Activated naive CD8-positive, alpha-beta T cell treated with anti-CD3 and anti-CD28 coated beads for 36 hours (primary cell): ENCODE measurements around the gene CEP85L. TPM values are rescaled to one million over a fixed set of nuclear protein-coding genes. Genes with fewer than 3 reads are reported as not detected.

ENCODE experiments used
- DNase-seq: peaks from one replicate; pipeline ENCODE4 v3.0.0; 2021
- H3K27ac Mint-ChIP-seq: one replicate; pipeline ENCODE4 v1.8.0; 2022; ENCODE audit warnings: mild to moderate bottlenecking, moderate library complexity, mixed read lengths
- H3K27me3 Mint-ChIP-seq: one replicate; pipeline ENCODE4 v1.8.0; 2022; ENCODE audit warnings: mild to moderate bottlenecking, mixed read lengths
- H3K36me3 Mint-ChIP-seq: one replicate; pipeline ENCODE4 v1.8.0; 2021; ENCODE audit warnings: mild to moderate bottlenecking, mixed read lengths
- H3K4me1 Mint-ChIP-seq: one replicate; pipeline ENCODE4 v1.8.0; 2021; ENCODE audit warnings: mixed read lengths
- H3K4me3 Mint-ChIP-seq: one replicate; pipeline ENCODE4 v1.8.0; 2022; ENCODE audit warnings: mild to moderate bottlenecking, moderate library complexity, mixed read lengths
- H3K9me3 Mint-ChIP-seq: one replicate; pipeline ENCODE4 v1.8.0; 2022; ENCODE audit warnings: mixed read lengths
- total RNA-seq, 2 experiments: library from RNA; stranded (reverse); gene quantifications; one replicate each; pipeline ENCODE4 v1.2.3, GENCODE V29; 2021

CEP85L gene
- total RNA-seq = 10 to 100 TPM; 34.7 to 41.9 TPM

DNA sequence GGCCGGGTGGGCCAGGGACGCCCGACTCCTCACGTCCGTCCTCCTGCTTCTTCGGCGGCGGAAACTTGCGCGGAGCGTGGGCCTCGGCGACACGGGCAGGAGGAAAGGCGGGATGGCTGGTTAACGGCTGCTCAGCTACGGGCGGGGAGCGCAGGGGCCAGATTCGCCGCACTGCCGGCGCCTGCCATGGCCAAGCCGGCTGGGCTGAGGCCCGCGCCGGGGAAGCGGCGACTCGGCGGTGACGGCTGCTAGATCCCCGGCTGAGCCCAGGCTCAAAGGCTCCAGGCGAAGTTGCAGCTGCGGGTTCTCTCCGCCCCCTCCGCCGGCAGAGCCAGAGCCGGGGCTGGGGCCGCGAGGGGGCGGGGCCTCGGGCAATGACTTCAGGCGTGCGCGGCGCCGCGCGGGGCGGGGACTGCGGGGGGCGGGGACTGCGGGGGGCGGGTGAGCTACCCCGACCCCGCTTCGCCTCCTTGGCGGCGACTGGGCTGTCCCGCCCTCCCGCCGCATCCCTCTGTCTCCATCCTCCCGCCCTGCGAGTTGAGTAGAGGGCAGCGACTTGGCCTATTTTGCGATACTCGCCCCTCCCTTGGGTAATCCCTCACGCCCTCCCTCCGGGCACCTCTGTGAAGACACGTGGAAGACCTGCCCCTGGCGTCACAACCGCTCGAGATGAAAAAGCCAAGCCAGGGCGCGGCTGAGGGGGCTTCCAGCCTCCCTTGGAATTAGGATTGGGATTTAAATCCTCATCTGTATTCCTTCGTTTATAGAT lies at the start of gene CEP85L:
TSS of gene CEP85L (minus strand) at position 310 of the 769 bp plus-strand sequence. CDS start 322 bp downstream, outside the sequence.
- Mint-ChIP-seq H3K36me3 (peaks cover 29% of the 10 kb centered on the region), H3K9me3 (no peaks in the 10 kb centered on the region), H3K4me3 (peak within 1 kb of the TSS; percentile 90), H3K27me3 (no peaks in the 10 kb centered on the region), H3K4me1 (peaks cover 42% of the 10 kb centered on the region), H3K27ac (peak within 1 kb of the TSS; percentile 92)
- peak; percentile 95 for DNase-seq

DNA sequence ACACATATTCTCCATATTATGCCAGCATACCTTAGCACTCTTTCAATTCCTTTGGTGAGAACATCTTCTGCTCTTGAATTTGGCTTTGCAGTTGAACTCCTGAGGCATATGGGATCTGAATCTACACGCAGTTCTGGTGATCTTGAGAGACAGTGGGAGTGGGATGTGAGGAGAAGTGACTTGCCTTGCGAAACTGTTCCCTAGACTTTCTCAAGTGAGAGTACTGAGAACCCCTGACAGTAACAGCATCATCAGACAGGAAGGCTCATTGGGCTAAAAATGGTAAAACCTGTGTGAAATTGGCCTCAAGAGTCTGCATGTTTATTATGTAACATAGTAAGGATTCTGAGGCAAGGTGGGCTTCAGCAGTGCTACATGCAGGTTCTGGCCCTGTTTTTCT lies 49.1 kb upstream of the CEP85L start:
- Mint-ChIP-seq H3K36me3 (peaks cover 76% of the 10 kb centered on the region), H3K4me3 (no peak overlapping the region), H3K9me3 (peaks cover 8% of the 10 kb centered on the region), H3K27me3 (no peaks in the 10 kb centered on the region), H3K27ac (no peak overlapping the region), H3K4me1 (peaks cover 72% of the 10 kb centered on the region)
- no peak for DNase-seq

DNA sequence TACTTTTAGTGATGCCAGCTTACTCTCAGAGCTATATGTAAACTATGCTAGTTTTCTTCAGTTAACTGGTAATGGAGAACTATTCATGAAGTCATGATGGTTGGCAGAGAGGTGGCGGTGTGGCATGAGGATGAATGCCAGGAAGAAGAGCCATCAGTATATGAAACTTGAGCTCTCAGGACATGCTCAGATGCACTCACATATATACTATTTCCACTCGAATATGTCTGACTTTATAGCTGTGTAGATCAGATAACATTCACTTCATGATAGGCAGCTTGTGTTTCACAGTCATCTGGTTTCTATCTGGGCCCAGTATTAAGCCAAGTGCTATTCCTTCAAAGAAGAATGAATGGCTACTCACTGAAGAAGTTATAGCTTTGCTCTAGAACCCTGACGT lies 46.2 kb upstream of the CEP85L start:
- DNase-seq = no peak
- Mint-ChIP-seq H3K36me3 (peaks cover 84% of the 10 kb centered on the region), H3K27ac (no peak overlapping the region), H3K4me3 (no peak overlapping the region), H3K9me3 (peaks cover 12% of the 10 kb centered on the region), H3K27me3 (no peaks in the 10 kb centered on the region), H3K4me1 (peaks cover 75% of the 10 kb centered on the region)

DNA sequence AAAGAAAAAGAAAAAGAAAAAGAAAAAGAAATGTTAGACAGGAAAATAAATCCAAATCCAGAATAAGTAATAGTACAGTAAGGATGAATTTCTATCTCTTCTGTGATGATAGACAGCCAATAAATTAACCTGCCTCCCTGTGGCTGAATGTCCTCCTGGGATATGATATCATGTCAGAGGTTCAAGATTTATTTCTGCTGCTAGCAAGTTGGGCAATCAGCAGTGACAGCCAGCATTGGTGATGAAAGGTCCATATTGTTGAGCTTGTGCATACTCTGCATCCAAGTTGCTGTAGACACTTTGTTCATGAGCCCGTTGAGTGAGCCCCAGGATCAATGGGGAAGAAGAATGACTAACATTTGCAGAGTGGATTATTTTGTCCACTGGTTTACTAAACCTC lies 44.9 kb upstream of the CEP85L start:
- H3K27me3 Mint-ChIP-seq = no peaks in the 10 kb centered on the region
- H3K9me3 Mint-ChIP-seq = peaks cover 7% of the 10 kb centered on the region
- H3K4me1 Mint-ChIP-seq = peaks cover 74% of the 10 kb centered on the region
- H3K27ac Mint-ChIP-seq = no peak overlapping the region
- peaks cover 75% of the 10 kb centered on the region for H3K36me3 Mint-ChIP-seq
- DNase-seq = no peak
- no peak overlapping the region for H3K4me3 Mint-ChIP-seq

DNA sequence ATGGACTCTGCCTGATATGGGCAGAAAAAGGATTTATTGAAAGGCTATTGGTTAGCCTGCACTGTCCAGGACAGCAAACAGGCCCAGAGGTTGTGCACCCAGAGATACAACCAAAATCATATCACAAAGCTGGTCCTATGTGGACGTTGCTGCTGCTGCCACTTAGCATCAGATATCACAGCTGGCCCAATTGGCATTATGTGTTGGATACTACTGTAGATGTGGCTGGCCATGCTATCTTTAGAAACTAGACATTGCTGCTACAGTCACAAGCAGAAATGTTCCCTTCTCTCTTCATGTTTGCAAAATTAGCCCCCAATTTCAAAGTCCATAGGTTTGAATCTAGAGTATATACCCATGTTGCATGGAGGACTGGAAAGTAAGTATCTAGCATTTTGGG lies 42.2 kb upstream of the CEP85L start:
- DNase-seq = no peak
- H3K4me3 Mint-ChIP-seq = no peak overlapping the region
- peaks cover 8% of the 10 kb centered on the region for H3K9me3 Mint-ChIP-seq
- H3K36me3 Mint-ChIP-seq = peaks cover 75% of the 10 kb centered on the region
- peaks cover 75% of the 10 kb centered on the region for H3K4me1 Mint-ChIP-seq
- H3K27me3 Mint-ChIP-seq = no peaks in the 10 kb centered on the region
- H3K27ac Mint-ChIP-seq = no peak overlapping the region

DNA sequence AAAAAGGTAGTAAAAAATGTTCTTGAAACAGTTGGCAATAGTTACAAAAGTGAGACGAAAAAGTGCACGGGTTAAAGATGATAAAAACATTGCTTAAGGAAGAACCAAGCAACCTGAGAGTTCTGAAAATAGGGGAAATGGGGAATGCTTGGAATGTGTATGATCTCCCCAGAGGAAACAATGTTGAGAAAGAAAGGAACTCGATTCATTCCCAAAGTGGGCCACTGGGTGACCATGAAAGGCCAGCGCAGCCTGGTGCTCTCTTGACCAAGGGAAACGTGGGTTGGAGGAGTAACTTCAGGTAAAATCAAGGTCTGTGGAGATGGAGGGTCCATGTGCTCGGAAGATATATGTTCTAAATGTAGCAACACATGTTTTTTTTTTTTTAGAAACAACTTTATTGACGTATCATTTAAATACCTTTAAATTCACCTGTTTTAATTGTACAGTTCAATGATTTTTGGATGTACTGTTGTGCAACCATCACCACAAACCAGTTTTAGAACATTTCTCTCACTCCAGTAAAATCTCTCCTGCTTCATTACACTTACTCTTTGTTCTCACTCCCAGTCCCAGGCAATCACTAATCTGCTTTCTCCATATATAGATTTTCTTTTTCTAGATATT lies 34.5 kb upstream of the CEP85L start:
- peak overlapping the region; percentile 26 for H3K27ac Mint-ChIP-seq
- no peak overlapping the region for H3K4me3 Mint-ChIP-seq
- H3K9me3 Mint-ChIP-seq = peaks cover 3% of the 10 kb centered on the region
- H3K36me3 Mint-ChIP-seq = peaks cover 43% of the 10 kb centered on the region
- DNase-seq = no peak
- peaks cover 71% of the 10 kb centered on the region for H3K4me1 Mint-ChIP-seq
- H3K27me3 Mint-ChIP-seq = no peaks in the 10 kb centered on the region

DNA sequence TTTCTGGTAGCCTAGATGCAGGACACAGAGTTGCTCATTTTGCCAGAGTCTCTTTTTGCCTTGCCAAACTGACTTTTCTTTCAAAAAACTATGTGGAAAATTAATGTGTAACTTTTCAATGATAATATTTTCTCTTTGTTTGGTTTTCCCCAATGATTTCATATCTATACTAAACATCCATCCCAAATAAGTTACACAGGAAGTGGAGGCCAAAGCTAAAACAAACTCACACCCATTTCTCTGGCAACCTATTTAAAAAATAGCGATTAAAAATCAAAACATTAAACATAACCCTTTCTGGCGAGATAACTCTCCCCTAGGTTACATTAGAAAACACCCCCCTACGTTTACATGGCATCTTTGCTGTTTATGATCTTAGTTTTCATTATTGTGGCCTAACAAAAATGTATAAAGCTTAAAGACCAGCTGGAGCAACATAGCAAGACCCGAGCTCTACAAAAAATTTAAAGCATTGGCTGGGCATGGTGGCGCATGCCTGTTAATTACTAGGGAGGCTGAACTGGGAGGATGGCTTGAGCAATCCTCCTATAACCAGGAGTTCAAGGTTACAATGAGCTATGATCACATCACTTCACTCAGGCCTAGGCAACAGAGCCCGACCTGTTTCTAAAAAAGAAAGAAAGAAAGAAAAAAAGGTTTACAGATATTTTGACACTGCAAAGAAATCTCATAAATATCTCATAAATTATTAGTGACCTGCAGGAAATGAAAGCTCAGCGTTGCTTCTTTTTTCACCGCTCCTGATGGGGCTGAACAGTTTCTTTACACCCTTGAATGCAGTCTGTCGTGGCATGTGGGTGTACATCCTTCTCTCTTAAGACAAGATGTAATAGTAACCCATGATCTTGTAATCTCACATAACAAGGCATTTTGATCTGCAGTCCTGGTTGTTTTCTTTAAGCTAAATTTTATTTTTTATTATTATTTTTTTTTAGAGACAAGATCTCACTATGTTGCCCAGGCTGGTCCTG lies 32.8 kb upstream of the CEP85L start:
- Mint-ChIP-seq H3K27ac (peak overlapping the region; percentile 72), H3K4me1 (peaks cover 73% of the 10 kb centered on the region), H3K4me3 (peak overlapping the region; percentile 23), H3K27me3 (no peaks in the 10 kb centered on the region), H3K36me3 (peaks cover 31% of the 10 kb centered on the region), H3K9me3 (no peaks in the 10 kb centered on the region)
- DNase-seq = no peak

DNA sequence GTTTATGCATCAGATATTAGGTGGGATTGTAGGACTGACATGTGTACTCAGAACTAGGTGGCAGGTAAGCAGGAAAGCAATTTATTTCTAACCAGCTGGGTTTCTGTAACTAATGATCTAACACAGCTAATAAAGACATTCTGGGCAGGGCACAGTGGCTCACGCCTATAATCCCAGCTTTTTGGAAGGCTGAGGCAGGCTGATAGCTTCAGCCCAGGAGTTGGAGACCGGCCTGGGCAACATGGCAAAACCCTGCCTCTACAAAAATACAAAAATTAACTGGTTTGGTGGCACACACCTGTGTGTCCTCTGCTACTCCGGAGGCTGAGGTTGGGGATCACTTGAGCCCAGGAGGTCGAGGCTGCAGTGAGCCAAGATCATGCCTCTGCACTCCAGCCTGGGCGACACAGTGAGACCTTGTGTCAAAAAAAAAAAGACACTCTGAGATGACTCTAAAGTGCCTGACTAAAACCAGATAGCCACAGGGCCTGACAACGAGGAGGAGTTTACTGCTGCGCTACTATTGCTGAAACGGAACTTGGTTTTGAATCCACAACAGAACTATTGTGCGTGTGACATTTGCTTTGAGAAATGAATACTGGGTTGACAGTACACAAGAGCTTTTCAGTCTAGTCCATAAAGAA lies 29.2 kb upstream of the CEP85L start:
- H3K4me1 Mint-ChIP-seq = peaks cover 70% of the 10 kb centered on the region
- peaks cover 44% of the 10 kb centered on the region for H3K36me3 Mint-ChIP-seq
- no peaks in the 10 kb centered on the region for H3K27me3 Mint-ChIP-seq
- peak overlapping the region; percentile 85 for H3K27ac Mint-ChIP-seq
- DNase-seq = peak; percentile 28
- H3K9me3 Mint-ChIP-seq = no peaks in the 10 kb centered on the region
- peak overlapping the region; percentile 27 for H3K4me3 Mint-ChIP-seq

DNA sequence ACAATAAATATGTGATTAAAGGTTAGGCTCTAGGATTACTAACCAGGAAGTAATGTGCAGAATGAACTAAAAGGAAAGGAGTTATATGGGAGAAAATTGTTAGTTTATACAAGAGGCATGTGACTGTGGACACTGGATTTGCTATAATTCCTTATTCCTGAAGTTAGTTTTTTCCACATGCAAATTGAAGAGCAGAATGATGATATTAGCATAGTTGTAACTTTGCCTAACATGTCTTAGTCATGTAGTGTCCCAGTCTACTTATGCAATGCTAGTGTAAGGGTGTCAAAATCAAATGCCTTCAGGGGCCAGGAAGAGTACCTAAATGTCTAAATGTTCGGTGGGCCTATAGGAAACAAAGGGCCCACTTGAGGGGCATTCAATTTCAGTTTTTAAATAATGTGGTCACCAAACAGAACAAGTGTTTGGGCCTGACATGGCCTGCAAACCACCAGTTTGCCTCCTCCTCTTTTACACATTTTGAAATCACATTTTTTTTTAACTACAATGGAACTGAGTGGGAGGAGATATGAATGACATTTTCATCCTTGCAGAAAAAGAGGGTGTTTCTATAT lies 28.0 kb upstream of the CEP85L start:
- Mint-ChIP-seq H3K4me1 (peaks cover 66% of the 10 kb centered on the region), H3K4me3 (peak overlapping the region; percentile 0), H3K27ac (peak overlapping the region; percentile 64), H3K9me3 (no peaks in the 10 kb centered on the region), H3K27me3 (no peaks in the 10 kb centered on the region), H3K36me3 (peaks cover 50% of the 10 kb centered on the region)
- DNase-seq = no peak

DNA sequence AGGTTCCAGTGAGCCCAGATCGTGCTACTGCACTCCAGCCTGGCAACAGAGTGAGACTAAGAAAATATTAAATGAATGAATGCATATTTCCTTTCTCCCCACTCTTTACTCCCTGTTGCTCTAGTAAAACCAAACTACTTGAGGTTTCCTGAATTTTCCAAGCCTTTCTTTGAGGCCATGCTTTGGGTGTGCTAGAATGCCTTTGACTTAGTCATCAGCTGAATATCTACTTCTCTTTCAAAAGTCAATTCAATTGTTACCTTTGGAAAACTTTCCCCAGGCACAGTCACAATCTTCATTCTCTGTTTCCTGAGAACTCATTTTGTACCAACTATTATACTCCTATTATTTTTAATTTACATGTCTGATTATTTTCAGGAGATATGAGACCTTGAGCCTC lies 27.5 kb upstream of the CEP85L start:
- DNase-seq = no peak
- peak overlapping the region; percentile 64 for H3K27ac Mint-ChIP-seq
- H3K36me3 Mint-ChIP-seq = peaks cover 52% of the 10 kb centered on the region
- H3K4me1 Mint-ChIP-seq = peaks cover 60% of the 10 kb centered on the region
- H3K4me3 Mint-ChIP-seq = no peak overlapping the region
- no peaks in the 10 kb centered on the region for H3K9me3 Mint-ChIP-seq
- H3K27me3 Mint-ChIP-seq = no peaks in the 10 kb centered on the region

DNA sequence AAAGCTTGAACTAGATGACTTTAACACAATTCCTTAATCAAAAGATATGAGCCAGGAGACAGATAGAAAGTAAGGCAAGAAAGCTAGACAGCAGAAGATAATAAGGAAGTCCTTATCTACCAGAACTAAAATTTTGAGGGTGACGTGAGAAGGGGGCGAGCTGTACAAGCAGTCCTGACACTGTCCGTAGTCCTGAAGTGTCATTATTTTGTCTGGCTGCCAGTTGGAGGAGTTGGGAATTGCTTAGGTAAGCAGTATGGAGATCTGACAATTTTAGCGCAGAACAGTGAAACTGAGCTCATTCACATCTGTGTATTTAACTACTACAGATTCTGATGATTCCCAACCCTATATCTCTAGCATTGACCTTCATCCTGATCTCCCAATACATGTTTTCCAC lies 25.8 kb upstream of the CEP85L start:
- no peak for DNase-seq
- H3K27me3 Mint-ChIP-seq = no peaks in the 10 kb centered on the region
- H3K4me3 Mint-ChIP-seq = no peak overlapping the region
- peaks cover 64% of the 10 kb centered on the region for H3K36me3 Mint-ChIP-seq
- H3K27ac Mint-ChIP-seq = no peak overlapping the region
- H3K4me1 Mint-ChIP-seq = peaks cover 62% of the 10 kb centered on the region
- H3K9me3 Mint-ChIP-seq = no peaks in the 10 kb centered on the region

DNA sequence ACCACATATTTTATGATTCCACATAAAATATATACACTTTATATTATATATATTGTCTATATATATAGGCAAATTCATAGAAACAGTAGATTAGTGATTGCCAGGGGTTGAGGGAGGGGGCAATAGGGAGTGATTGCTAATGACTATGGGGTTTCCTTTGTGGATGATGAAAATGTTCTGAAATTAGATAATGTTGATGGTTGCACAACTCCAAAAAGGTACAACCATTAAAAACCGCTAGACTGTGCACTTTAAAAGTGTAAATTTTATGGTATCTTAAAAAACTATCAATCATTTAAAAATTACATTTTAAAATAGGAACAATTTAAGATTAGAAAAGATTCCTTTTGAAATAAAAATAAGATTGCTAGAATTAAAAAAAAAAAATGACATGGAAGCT lies 23.8 kb upstream of the CEP85L start:
- Mint-ChIP-seq H3K27ac (no peak overlapping the region), H3K4me1 (peaks cover 65% of the 10 kb centered on the region), H3K9me3 (no peaks in the 10 kb centered on the region), H3K36me3 (peaks cover 64% of the 10 kb centered on the region), H3K27me3 (no peaks in the 10 kb centered on the region), H3K4me3 (no peak overlapping the region)
- DNase-seq = no peak

DNA sequence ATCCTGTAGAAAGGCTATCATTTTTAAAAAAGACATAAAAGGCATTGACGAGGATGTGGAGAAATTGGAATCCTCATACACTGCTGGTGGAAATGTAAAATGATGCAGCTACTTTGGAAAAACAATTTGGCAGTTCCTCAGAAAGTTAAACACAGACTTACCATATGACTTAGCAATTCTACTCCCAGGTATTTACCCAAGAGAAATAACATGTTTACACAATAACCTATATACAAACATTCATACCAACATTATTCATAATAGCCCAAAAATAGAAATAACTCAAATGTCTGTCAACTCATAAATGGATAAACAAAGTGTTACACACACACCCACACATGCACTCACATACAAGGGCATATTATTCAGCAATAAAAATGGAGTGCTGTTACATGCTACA lies 23.4 kb upstream of the CEP85L start:
- Mint-ChIP-seq H3K4me3 (no peak overlapping the region), H3K27ac (no peak overlapping the region), H3K4me1 (peaks cover 64% of the 10 kb centered on the region), H3K36me3 (peaks cover 64% of the 10 kb centered on the region), H3K9me3 (no peaks in the 10 kb centered on the region), H3K27me3 (no peaks in the 10 kb centered on the region)
- no peak for DNase-seq

DNA sequence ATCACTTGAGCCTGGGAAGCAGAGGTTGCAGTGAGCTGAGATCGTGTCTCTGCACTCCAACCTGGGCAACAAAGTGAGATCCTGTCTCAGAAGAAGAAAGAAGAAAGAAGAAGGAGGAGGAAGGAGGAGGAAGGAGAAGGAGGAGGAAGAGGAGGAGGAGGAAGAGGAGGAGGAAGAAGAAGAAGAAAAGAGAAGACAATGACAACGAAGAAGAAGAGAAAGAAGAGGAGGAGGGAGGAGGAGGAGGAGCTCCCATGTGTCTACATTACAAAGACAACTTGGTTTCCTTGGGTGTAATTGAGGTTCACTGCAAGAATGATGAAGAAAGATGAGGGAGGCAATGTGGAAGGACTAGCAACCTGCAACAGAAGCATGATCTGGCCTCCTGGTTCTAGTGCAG lies 21.3 kb upstream of the CEP85L start:
- no peak overlapping the region for H3K4me3 Mint-ChIP-seq
- H3K27me3 Mint-ChIP-seq = no peaks in the 10 kb centered on the region
- H3K4me1 Mint-ChIP-seq = peaks cover 69% of the 10 kb centered on the region
- H3K27ac Mint-ChIP-seq = no peak overlapping the region
- no peak for DNase-seq
- no peaks in the 10 kb centered on the region for H3K9me3 Mint-ChIP-seq
- H3K36me3 Mint-ChIP-seq = peaks cover 48% of the 10 kb centered on the region
